Spleen (tissue), 7 donors: Measurements from ENCODE around the gene USP2.

ENCODE experiments used
- POLR2A ChIP-seq, 3 donors: fragments of 450-650 bp; IDR thresholded peaks; one replicate each; pipeline ENCODE4 v1.5.1; 2017; ENCODE audit warnings: antibody characterized with exemption in 3 of 3, mild to moderate bottlenecking in 1 of 3
- POLR2AphosphoS5 ChIP-seq, 3 donors: sonication (generic); formaldehyde crosslinking; IDR thresholded peaks; one replicate each; pipeline ENCODE4 v1.5.1; 2017; ENCODE audit warnings: antibody characterized with exemption in 3 of 3
- TF ChIP-seq, protein P1 (sequence below), 11 experiments: fragments of 200-600 bp in 7 of 11; fragments of 450-650 bp in 4 of 11; sonication (generic) in 4 of 11; IDR thresholded peaks in 8 of 11; conservative IDR thresholded peaks in 3 of 11; 1 replicate in 7 of 11; 2 replicates in 4 of 11; pipeline versions ENCODE4 v1.4.0 to v1.8.0; 2016 to 2021; ENCODE audit warnings: antibody characterized with exemption in 11 of 11, inconsistent platforms in 4 of 11, mild to moderate bottlenecking in 1 of 11
- donor health status: DM: no; HTN: no; CAD: no; lungs with moderate emphysema.
- donor health status: DM: no; HTN: no; CAD: no.
- donor health status: DM: no; HTN: no; CAD: no.

GRCh38 chr11:119350302-119350701, 31.2 kb downstream of the USP2 start:
- TF ChIP-seq, protein P1, sequence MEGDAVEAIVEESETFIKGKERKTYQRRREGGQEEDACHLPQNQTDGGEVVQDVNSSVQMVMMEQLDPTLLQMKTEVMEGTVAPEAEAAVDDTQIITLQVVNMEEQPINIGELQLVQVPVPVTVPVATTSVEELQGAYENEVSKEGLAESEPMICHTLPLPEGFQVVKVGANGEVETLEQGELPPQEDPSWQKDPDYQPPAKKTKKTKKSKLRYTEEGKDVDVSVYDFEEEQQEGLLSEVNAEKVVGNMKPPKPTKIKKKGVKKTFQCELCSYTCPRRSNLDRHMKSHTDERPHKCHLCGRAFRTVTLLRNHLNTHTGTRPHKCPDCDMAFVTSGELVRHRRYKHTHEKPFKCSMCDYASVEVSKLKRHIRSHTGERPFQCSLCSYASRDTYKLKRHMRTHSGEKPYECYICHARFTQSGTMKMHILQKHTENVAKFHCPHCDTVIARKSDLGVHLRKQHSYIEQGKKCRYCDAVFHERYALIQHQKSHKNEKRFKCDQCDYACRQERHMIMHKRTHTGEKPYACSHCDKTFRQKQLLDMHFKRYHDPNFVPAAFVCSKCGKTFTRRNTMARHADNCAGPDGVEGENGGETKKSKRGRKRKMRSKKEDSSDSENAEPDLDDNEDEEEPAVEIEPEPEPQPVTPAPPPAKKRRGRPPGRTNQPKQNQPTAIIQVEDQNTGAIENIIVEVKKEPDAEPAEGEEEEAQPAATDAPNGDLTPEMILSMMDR (IDR thresholded peaks at IDR 0.05 in 8 of 11, conservative IDR thresholded peaks at IDR 0.05 in 3 of 11): no peak
- TF ChIP-seq POLR2A (IDR thresholded peaks at IDR 0.05) (no peak), POLR2AphosphoS5 (IDR thresholded peaks at IDR 0.05) (no peak)
